GM23338 (cell line): ENCODE data around the gene SLC13A5. TPM values are rescaled to one million over a fixed set of nuclear protein-coding genes. Genes with fewer than 3 reads are reported as not detected.

Experiments
- ATAC-seq: fragments of 200-7000 bp; cut with Tn5 transposase; 3 replicates; pipeline ENCODE4 v1.9.1; 2020
- DNase-seq: peaks from one replicate; pipeline ENCODE4 v3.0.0-alpha.2; 2015; ENCODE audit warnings: low spot score
- H2AFZ ChIP-seq: fragments of 200-600 bp; sonication (generic); 2 replicates; pipeline ENCODE4 v1.8.0; 2016; ENCODE audit warnings: antibody characterized with exemption, mild to moderate bottlenecking, moderate library complexity
- H3F3A ChIP-seq: fragments of 200-600 bp; sonication (generic); replicated peaks from 2 replicates; pipeline ENCODE4 v1.8.0; 2017; ENCODE audit warnings: antibody characterized with exemption, mixed run types, low read depth
- H3K27ac ChIP-seq: fragments of 200-600 bp; sonication (generic); 2 replicates; pipeline ENCODE4 v1.6.1; 2016; ENCODE audit warnings: low read depth
- H3K27me3 ChIP-seq: fragments of 200-600 bp; sonication (generic); 2 replicates; pipeline ENCODE4 v1.8.0; 2016; ENCODE audit warnings: mild to moderate bottlenecking, mixed run types, moderate library complexity; ENCODE audit not compliant: insufficient read depth
- H3K36me3 ChIP-seq: fragments of 200-600 bp; sonication (generic); 2 replicates; pipeline ENCODE4 v1.8.0; 2016; ENCODE audit warnings: mild to moderate bottlenecking; ENCODE audit not compliant: insufficient read depth
- H3K4me1 ChIP-seq: fragments of 200-600 bp; sonication (generic); 2 replicates; pipeline ENCODE4 v1.8.0; 2016; ENCODE audit warnings: mild to moderate bottlenecking, moderate library complexity; ENCODE audit not compliant: insufficient read depth
- H3K4me2 ChIP-seq: fragments of 200-600 bp; sonication (generic); 2 replicates; pipeline ENCODE4 v1.7.1; 2017; ENCODE audit warnings: mixed run types
- H3K4me3 ChIP-seq: fragments of 200-600 bp; sonication (generic); 2 replicates; pipeline ENCODE4 v1.6.1; 2016; ENCODE audit warnings: mixed run types
- H3K79me2 ChIP-seq: fragments of 200-600 bp; sonication (generic); replicated peaks from 2 replicates; pipeline ENCODE4 v1.8.0; 2017; ENCODE audit warnings: mild to moderate bottlenecking; ENCODE audit not compliant: insufficient read depth
- H3K9me2 ChIP-seq: fragments of 200-600 bp; sonication (generic); 2 replicates; pipeline ENCODE4 v1.8.0; 2017; ENCODE audit not compliant: insufficient read depth
- H4K20me1 ChIP-seq: fragments of 200-600 bp; sonication (generic); replicated peaks from 2 replicates; pipeline ENCODE4 v1.8.0; 2017; ENCODE audit warnings: mild to moderate bottlenecking; ENCODE audit not compliant: insufficient read depth
- H3K27ac Mint-ChIP-seq: 2 replicates; pipeline ENCODE4 v1.8.0; 2020; ENCODE audit warnings: inconsistent platforms, mild to moderate bottlenecking, moderate library complexity, mixed read lengths
- H3K27me3 Mint-ChIP-seq: 3 replicates; pipeline ENCODE4 v1.8.0; 2022; ENCODE audit warnings: low read depth, mild to moderate bottlenecking, moderate library complexity, mixed read lengths, inconsistent platforms; ENCODE audit not compliant: insufficient read depth, poor library complexity
- H3K36me3 Mint-ChIP-seq: 3 replicates; pipeline ENCODE4 v1.8.0; 2021; ENCODE audit warnings: low read depth, mild to moderate bottlenecking, inconsistent platforms, moderate library complexity, mixed read lengths
- H3K4me1 Mint-ChIP-seq: 3 replicates; pipeline ENCODE4 v1.8.0; 2020; ENCODE audit warnings: mild to moderate bottlenecking, inconsistent platforms, mixed read lengths
- H3K4me3 Mint-ChIP-seq: 3 replicates; pipeline ENCODE4 v1.8.0; 2021; ENCODE audit warnings: moderate library complexity, mild to moderate bottlenecking, inconsistent platforms, mixed read lengths
- H3K9me3 Mint-ChIP-seq: 3 replicates; pipeline ENCODE4 v1.8.0; 2020; ENCODE audit warnings: moderate library complexity, mild to moderate bottlenecking, inconsistent platforms, mixed read lengths
- EZH2phosphoT487 ChIP-seq: fragments of 200-600 bp; sonication (generic); IDR thresholded peaks from one replicate; pipeline ENCODE4 v1.8.1; 2018; ENCODE audit warnings: antibody characterized with exemption; ENCODE audit not compliant: unreplicated experiment
- NANOG ChIP-seq: IDR thresholded peaks from 2 replicates; pipeline ENCODE4 v1.6.1; 2016; ENCODE audit warnings: antibody characterized with exemption, borderline replicate concordance
- STAT1 ChIP-seq: IDR thresholded peaks from one replicate; pipeline ENCODE4 v1.6.1; 2016; ENCODE audit warnings: antibody characterized with exemption; ENCODE audit not compliant: unreplicated experiment
- ZNF114 ChIP-seq: fragments of 250-450 bp; sonication (Bioruptor Pico); IDR thresholded peaks from 2 replicates; pipeline ENCODE4 v1.5.0; 2020; ENCODE audit warnings: mild to moderate bottlenecking, moderate library complexity
- ZNF331 ChIP-seq: fragments of 250-450 bp; sonication (Bioruptor Pico); IDR thresholded peaks from 2 replicates; pipeline ENCODE4 v1.5.0; 2020; ENCODE audit warnings: low read depth, mild to moderate bottlenecking, moderate library complexity
- polyA plus RNA-seq: library from polyadenylated mRNA; unstranded; fragments of >200 nt; fragmentation: Nextera tagmentation; extraction: Ambion mirVana; gene quantifications from 2 replicates; pipeline ENCODE4 v1.2.1, GENCODE V29; 2016
- total RNA-seq: library from RNA; depleted of rRNA; stranded (reverse); fragments of >200 nt; shearing (Covaris generic); gene quantifications from 2 replicates; pipeline ENCODE4 v1.2.3, GENCODE V29; 2014
- TF ChIP-seq, protein P1 (sequence below), 2 experiments: fragments of 200-600 bp in 1 of 2; sonication (generic) in 1 of 2; conservative IDR thresholded peaks; 2 replicates each; pipeline versions ENCODE4 v1.5.1 to v1.6.1; 2016 to 2017; ENCODE audit warnings: antibody characterized with exemption in 2 of 2, low read depth in 2 of 2, mild to moderate bottlenecking in 2 of 2, moderate library complexity in 1 of 2
- TF ChIP-seq, protein P2 (sequence below): fragments of 250-450 bp; sonication (Bioruptor Pico); IDR thresholded peaks from 2 replicates; pipeline ENCODE4 v1.5.0; 2020; ENCODE audit warnings: mild to moderate bottlenecking, moderate library complexity
- TF ChIP-seq, protein P3 (sequence below): IDR thresholded peaks from one replicate; pipeline ENCODE4 v1.6.1; 2018; ENCODE audit warnings: antibody characterized with exemption; ENCODE audit not compliant: unreplicated experiment

Gene SLC13A5
- total and polyA plus RNA-seq, 2 experiments from 2014 or later: 1.2 to 2.3 TPM

DNA sequence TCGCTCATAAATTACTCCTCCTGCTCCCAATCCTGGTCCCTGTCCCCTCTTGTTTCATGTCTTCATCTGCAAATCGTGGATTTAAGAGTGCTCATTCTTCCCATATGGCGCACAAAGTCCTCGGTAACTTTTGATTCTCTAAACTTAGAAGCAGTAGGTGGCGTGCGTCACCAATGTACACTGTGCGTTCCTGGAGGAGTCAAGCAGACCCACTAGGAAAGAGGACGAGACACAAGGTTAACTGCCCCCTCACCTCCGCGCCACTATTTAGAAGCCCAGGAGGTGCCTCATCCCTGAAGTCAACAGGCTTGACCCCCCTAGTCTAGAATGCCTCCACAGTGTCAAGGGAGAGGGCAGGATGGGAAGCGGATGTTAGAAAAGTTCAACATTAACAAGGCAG lies 2.9 kb downstream of the SLC13A5 start:
- Mint-ChIP-seq H3K36me3 (peaks cover 3% of the 10 kb centered on the region; the same call in 1 of the 3 replicates), H3K9me3 (peaks cover 9% of the 10 kb centered on the region), H3K4me3 (no peak overlapping the region), H3K4me1 (peaks cover 14% of the 10 kb centered on the region), H3K27me3 (peaks cover 46% of the 10 kb centered on the region), H3K27ac (no peak overlapping the region)
- Histone ChIP-seq H2AFZ (no peak overlapping the region), H4K20me1 (no peaks in the 10 kb centered on the region), H3K79me2 (no peaks in the 10 kb centered on the region), H3K27ac (no peak overlapping the region), H3K27me3 (peaks cover 37% of the 10 kb centered on the region), H3K36me3 (no peaks in the 10 kb centered on the region), H3K4me3 (no peak overlapping the region), H3F3A (peaks cover 7% of the 10 kb centered on the region), H3K9me2 (no peaks in the 10 kb centered on the region), H3K4me1 (peaks cover 16% of the 10 kb centered on the region; the same call in 1 of the 2 replicates), H3K4me2 (no peak overlapping the region)
- TF ChIP-seq ZNF331 (no peak), NANOG (no peak), ZNF114 (no peak), EZH2phosphoT487 (no peak), STAT1 (no peak)
- TF ChIP-seq, protein P1, sequence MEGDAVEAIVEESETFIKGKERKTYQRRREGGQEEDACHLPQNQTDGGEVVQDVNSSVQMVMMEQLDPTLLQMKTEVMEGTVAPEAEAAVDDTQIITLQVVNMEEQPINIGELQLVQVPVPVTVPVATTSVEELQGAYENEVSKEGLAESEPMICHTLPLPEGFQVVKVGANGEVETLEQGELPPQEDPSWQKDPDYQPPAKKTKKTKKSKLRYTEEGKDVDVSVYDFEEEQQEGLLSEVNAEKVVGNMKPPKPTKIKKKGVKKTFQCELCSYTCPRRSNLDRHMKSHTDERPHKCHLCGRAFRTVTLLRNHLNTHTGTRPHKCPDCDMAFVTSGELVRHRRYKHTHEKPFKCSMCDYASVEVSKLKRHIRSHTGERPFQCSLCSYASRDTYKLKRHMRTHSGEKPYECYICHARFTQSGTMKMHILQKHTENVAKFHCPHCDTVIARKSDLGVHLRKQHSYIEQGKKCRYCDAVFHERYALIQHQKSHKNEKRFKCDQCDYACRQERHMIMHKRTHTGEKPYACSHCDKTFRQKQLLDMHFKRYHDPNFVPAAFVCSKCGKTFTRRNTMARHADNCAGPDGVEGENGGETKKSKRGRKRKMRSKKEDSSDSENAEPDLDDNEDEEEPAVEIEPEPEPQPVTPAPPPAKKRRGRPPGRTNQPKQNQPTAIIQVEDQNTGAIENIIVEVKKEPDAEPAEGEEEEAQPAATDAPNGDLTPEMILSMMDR (conservative IDR thresholded peaks at IDR 0.05; ENCODE audit: low read depth in 2 of 2): no peak
- TF ChIP-seq, protein P2, sequence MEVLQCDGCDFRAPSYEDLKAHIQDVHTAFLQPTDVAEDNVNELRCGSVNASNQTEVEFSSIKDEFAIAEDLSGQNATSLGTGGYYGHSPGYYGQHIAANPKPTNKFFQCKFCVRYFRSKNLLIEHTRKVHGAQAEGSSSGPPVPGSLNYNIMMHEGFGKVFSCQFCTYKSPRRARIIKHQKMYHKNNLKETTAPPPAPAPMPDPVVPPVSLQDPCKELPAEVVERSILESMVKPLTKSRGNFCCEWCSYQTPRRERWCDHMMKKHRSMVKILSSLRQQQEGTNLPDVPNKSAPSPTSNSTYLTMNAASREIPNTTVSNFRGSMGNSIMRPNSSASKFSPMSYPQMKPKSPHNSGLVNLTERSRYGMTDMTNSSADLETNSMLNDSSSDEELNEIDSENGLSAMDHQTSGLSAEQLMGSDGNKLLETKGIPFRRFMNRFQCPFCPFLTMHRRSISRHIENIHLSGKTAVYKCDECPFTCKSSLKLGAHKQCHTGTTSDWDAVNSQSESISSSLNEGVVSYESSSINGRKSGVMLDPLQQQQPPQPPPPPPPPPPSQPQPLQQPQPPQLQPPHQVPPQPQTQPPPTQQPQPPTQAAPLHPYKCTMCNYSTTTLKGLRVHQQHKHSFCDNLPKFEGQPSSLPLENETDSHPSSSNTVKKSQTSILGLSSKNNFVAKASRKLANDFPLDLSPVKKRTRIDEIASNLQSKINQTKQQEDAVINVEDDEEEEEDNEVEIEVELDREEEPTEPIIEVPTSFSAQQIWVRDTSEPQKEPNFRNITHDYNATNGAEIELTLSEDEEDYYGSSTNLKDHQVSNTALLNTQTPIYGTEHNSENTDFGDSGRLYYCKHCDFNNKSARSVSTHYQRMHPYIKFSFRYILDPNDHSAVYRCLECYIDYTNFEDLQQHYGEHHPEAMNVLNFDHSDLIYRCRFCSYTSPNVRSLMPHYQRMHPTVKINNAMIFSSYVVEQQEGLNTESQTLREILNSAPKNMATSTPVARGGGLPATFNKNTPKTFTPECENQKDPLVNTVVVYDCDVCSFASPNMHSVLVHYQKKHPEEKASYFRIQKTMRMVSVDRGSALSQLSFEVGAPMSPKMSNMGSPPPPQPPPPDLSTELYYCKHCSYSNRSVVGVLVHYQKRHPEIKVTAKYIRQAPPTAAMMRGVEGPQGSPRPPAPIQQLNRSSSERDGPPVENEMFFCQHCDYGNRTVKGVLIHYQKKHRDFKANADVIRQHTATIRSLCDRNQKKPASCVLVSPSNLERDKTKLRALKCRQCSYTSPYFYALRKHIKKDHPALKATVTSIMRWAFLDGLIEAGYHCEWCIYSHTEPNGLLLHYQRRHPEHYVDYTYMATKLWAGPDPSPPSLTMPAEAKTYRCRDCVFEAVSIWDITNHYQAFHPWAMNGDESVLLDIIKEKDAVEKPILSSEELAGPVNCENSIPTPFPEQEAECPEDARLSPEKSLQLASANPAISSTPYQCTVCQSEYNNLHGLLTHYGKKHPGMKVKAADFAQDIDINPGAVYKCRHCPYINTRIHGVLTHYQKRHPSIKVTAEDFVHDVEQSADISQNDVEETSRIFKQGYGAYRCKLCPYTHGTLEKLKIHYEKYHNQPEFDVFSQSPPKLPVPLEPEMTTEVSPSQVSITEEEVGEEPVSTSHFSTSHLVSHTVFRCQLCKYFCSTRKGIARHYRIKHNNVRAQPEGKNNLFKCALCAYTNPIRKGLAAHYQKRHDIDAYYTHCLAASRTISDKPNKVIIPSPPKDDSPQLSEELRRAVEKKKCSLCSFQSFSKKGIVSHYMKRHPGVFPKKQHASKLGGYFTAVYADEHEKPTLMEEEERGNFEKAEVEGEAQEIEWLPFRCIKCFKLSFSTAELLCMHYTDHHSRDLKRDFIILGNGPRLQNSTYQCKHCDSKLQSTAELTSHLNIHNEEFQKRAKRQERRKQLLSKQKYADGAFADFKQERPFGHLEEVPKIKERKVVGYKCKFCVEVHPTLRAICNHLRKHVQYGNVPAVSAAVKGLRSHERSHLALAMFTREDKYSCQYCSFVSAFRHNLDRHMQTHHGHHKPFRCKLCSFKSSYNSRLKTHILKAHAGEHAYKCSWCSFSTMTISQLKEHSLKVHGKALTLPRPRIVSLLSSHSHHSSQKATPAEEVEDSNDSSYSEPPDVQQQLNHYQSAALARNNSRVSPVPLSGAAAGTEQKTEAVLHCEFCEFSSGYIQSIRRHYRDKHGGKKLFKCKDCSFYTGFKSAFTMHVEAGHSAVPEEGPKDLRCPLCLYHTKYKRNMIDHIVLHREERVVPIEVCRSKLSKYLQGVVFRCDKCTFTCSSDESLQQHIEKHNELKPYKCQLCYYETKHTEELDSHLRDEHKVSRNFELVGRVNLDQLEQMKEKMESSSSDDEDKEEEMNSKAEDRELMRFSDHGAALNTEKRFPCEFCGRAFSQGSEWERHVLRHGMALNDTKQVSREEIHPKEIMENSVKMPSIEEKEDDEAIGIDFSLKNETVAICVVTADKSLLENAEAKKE (CRISPR knock-in tag): no peak
- TF ChIP-seq, protein P3, sequence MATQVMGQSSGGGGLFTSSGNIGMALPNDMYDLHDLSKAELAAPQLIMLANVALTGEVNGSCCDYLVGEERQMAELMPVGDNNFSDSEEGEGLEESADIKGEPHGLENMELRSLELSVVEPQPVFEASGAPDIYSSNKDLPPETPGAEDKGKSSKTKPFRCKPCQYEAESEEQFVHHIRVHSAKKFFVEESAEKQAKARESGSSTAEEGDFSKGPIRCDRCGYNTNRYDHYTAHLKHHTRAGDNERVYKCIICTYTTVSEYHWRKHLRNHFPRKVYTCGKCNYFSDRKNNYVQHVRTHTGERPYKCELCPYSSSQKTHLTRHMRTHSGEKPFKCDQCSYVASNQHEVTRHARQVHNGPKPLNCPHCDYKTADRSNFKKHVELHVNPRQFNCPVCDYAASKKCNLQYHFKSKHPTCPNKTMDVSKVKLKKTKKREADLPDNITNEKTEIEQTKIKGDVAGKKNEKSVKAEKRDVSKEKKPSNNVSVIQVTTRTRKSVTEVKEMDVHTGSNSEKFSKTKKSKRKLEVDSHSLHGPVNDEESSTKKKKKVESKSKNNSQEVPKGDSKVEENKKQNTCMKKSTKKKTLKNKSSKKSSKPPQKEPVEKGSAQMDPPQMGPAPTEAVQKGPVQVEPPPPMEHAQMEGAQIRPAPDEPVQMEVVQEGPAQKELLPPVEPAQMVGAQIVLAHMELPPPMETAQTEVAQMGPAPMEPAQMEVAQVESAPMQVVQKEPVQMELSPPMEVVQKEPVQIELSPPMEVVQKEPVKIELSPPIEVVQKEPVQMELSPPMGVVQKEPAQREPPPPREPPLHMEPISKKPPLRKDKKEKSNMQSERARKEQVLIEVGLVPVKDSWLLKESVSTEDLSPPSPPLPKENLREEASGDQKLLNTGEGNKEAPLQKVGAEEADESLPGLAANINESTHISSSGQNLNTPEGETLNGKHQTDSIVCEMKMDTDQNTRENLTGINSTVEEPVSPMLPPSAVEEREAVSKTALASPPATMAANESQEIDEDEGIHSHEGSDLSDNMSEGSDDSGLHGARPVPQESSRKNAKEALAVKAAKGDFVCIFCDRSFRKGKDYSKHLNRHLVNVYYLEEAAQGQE: no peak
- ATAC-seq: no peak
- DNase-seq: no peak
